Posterior cingulate gyrus (tissue), 11 donors: ENCODE results near the gene DENND1C.
A peak's percentile ranks its signal among the peaks of the same experiment; 100 is the strongest.
"Not testable (repeated sequence)": the region's sequence is repeated elsewhere in the genome, so short reads cannot be mapped to it uniquely, and the experiment has no call there.

ENCODE experiments used
- DNase-seq, 10 donors: peaks; one replicate each; pipeline versions ENCODE4 v3.0.0 to v3.0.0-alpha.2; 2020 to 2021; ENCODE audit warnings: mixed read lengths in 3 of 10
- intact Hi-C: fragments of 100-400 bp; cut with DNase I; formaldehyde crosslinking; loops from one replicate; pipeline ENCODE4 v1.15.1; 2023

Gene DENND1C

DNA sequence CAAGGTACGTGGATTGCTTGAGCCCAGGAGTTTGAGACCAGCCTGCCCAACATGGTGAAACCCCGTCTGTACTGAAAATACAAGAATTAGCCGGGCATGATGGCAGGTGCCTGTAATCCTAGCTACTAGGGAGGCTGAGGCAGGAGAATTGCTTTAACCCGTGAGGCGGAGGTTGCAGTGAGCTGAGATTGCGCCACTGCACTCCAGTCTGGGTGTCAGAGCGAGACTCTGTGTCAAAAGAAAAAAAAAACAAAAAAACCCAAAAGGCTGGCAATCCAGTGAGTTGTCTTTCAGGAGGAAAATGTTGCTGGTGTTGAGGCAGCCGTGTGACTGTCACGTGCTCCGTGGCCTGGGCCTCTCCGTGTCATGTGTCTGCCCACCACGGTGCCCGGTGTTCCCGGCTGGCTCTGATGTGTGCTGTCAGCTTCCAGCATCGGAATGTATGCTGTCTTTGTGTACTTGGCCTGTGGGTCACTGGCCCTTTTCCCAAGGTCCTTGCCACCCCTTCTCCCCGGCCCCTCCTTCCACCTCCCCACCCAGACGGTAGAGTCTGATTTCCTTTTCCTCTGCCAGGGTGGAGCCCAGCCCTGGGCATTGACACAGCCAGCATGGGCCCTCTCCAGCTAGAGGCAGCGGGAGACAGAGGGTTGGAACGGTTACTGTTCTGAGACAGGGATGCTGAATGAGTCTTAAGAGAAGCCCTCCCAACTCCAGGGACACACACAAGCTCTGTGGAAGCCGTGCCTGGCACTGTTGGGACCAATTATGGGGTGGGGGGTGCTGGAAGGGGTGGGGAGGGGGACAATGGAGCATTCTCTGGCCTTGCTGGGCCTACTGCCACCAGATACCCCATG is 27.8 kb upstream of the DENND1C start:
- peak; percentile 73 to 97 (median 91) for DNase-seq
- intact Hi-C loops: loop anchor here (10.0 kb wide), 1 partner anchor 145 kb away; the partner anchor contains the start of gene CLPP

DNA sequence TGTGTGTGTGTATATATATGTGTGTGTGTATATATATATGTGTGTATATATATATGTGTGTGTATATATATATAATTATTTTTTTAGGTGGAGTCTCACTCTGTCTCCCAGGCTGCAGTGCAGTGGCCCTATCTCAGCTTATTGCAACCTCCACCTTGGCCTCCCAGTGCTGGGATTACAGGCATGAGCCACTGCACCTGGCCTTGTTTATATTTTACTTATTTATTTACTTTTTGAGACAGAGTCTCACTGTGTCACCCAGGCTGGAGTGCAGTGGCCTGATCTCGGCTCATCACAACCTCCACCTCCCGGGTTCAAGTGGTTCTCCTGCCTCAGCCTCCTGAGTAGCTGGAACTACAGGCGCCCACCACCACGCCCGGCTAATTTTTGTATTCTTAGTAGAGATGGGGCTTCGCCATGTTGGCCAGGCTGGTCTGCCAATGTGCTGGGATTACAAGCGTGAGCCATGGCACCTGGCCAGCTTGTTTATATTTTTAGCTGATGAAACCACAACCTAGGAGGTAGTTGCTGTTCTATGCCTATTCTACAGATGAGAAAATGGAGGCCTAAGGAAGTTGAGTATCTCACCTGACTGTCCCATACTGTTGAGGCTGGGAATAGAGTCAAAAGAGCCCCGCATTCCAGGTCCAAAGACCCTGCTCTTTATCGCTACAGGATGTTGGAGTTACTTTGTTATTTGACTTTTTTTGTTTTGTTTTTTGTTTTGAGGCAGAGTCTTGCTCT is 26.6 kb upstream of the DENND1C start:
- DNase-seq: not testable (repeated sequence)
- intact Hi-C loops: loop anchor here (10.0 kb wide), 1 partner anchor 143 kb away; the partner anchor contains the start of gene CLPP

DNA sequence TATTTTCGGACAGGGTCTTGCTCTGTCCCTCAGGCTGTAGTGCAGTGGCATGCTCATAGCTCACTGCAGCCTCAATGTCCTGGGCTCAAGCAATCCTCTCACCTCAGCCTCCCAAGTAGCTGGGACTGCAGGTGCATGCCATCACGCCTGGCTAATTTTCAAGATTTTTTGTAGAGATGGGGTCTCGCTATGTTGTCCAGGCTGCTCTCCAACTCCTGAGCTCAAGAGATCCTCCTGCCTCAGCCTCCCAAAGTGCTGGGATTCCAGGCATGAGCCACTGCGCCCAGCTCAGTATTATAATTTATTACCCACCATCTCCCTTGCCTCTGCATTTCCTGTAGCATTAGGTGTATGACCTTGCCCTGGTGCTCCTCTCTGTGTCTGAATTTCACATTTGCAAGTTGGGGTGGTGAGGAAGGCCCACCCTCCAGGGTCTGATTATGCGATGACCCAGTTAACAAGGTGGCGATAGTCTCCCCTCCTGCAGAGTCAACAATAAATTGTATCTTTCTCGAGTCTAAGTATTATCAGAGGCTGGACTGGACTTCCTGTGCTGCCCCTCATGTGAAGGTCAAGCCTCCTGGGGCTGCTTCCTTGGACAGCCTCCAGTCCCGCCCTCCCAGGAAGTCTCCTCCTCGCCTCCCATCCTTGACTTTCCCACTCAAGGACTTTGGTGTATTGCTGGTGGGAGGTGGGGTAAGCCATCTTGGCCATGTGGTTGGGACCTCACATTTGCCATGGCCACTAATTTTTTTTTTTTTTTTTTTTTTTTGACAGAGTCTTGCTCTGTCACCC is 22.0 kb upstream of the DENND1C start:
- intact Hi-C loops: loop anchor here (10.0 kb wide), 1 partner anchor 139 kb away; the partner anchor contains the start of gene CLPP
- no peak for DNase-seq

DNA sequence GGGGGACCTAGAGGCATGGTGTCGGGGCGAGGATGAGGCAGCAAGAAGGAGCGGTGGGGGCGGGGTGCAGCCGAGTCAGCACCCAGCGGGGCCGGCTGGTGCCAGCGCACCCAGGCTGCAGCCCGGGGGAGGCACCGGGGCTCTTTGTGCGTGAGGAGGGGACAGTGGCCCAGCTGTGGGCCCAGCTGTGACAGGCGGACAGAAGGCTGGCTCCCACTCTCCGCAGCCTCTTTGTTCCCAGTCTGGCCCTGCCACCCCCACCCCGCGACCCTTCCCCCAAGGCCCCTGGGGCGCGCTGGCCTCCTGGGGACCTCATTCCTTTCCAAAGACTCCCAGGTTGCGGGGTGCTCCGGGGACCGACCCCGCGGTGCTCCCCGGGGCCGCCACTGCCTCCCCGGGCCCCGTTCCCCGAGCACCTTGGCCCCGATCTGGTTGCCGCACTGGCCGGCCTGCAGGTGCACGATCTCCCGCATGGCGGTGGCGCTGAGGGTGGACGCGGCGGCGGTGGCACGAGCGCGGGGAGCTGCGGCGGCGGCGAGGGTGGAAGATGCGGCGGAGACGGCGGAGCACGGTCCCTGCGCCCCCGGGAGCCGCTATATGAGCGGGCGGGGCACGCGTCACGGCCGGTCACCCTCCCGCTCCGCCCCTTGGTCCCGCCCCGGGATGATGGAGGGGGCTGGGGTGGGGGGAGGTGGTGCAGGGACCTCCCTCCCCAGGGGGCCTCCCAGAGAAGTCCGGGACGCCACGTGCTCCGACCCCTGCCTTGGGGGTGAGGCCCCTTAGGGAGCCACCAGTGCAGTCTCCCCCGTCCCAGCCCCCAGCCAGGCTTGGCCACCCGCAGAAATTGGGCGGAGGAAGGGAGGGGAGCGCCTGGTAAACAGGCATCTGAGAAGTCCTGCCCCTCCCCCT is 20.4 kb upstream of the DENND1C start, which contains the start of gene TUBB4A:
Gene TUBB4A, minus strand, starts transcription at position 570 of the 909 bp plus-strand sequence. Its CDS starts 97 bp downstream, at position 473.
- intact Hi-C loops: loop anchor here (10.0 kb wide), 1 partner anchor 137 kb away; the partner anchor contains the start of gene CLPP
- DNase-seq: peak; percentile 84 to 99 (median 90)

DNA sequence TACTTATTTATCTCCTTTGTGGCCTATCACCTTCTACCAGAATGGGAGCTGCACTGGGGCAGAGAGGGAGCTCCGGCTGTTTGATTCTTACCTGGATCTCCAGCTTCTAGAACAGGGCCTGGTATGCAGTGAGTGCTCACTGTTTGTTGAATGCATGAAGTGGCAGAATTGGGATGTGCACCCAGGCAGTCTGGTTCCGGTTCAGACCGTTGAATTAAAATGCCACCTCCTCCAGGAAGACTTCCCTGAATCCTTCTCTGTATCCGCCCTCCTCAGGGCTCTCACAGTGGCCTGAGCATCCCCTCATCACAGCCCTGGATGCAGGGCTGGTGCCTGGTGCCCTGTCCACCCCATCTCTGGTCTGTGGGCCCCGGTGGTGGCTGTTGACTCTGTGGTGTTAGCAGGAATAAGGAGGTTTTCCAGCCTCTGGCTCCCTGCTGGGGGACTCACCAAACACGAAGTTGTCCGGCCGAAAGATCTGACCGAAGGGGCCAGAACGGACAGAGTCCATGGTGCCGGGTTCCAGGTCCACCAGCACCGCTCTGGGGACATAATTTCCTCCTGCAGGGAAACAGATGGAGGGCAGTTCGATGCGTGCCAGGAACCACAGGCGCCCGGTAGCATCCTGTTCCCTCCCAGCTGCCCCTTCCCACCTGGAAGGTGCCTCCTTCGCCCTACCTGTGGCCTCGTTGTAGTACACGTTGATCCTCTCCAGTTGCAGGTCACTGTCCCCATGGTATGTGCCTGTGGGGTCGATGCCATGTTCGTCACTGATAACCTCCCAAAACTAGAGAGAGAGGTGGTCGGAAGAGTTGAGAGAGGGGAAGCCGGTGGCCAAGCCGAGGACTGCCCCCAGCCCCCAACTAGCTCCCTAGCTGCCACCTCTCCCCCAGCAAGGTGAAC is 19.5 kb upstream of the DENND1C start:
- no peak for DNase-seq
- intact Hi-C loops: loop anchor here (10.0 kb wide), 1 partner anchor 136 kb away; the partner anchor contains the start of gene CLPP

DNA sequence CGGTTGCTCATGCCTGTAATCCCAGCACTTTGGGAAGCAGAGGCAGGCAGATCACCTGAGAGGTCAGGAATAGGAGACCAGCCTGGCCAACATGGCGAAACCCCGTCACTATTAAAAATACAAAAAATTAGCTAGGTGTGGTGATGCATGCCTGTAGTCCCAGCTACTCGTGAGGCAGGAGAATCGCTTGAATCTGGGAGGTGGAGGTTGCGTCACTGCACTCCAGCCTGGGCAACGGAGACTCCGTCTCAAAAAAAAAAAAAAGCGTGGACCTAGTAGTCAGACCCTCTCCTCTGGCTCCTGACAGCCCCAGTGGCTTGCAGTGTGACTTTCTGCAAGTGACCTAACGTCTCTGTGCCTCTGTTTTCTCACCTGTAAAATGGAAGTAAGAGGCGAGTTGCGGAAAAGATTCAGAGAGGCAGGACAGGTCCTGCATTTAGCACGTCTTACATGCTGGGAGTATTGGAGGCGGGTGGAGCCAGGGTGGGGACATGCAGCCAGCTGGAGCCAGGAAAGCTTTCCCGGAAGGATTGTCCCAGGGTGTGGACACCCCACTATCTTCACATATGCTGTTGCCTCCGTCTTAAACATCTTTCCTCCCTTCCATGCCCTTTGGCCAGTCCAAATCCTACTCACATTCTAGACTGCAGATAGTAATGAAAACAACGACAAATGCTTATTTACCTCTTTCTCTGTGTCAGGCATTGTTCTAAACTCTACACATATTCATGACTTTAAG is 17.6 kb upstream of the DENND1C start:
- intact Hi-C loops: loop anchor here (10.0 kb wide), 1 partner anchor 84 kb away; no protein-coding TSS in a partner anchor
- peak in 1 of 10 donors; percentile 20 for DNase-seq

DNA sequence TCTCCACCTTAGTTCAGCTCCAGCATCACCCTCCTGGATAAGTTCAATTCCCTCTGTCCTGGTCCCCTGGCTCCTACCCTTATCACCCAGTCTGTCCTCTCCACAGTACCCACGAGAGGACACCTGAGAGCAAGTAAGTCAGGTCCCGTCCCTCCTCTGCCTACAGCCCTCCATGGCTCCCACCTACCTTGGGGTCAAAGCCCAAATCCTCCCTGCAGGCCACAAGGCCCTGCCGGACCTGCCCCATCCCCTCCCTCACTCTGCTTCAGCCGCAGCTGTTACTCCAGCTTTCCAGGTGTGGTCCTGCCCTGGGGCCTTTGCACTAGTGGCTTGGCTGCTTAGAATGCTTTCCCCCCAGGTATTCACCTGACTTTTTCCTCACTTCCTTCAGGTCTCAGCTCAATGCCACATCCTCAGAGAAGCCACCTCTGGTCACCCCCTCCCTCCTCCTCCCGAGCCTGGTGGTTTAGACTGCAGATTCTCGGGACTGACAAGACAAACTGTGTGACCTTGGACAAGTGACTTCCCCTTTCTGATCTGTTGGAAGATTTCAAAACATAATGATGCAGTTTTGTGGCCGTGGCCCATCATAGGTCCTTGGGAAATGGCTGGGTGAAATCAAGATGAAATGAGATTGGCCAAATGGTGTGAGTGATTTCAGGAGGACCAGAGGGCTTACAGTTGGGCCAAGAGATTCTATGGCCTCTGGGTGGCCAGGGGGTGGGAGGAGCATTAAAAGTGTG is 16.9 kb upstream of the DENND1C start:
- intact Hi-C loops: loop anchor here (10.0 kb wide), 1 partner anchor 84 kb away; no protein-coding TSS in a partner anchor
- no peak for DNase-seq

DNA sequence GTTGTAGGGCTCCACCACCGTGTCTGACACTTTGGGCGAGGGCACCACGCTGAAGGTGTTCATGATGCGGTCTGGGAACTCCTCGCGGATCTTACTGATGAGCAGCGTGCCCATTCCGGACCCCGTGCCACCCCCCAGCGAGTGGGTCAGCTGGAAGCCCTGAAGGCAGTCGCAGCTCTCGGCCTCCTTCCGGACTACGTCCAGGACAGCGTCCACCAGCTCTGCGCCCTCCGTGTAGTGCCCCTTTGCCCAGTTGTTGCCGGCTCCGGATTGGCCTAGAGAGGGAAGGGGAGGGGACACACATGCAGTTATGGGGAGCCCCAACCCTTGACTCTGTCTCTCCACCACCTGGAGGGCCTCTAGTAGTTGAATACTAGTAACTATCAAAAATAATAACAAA is 14.4 kb upstream of the DENND1C start:
- intact Hi-C loops: loop anchor here (10.0 kb wide), 1 partner anchor 81 kb away; no protein-coding TSS in a partner anchor
- DNase-seq: no peak

DNA sequence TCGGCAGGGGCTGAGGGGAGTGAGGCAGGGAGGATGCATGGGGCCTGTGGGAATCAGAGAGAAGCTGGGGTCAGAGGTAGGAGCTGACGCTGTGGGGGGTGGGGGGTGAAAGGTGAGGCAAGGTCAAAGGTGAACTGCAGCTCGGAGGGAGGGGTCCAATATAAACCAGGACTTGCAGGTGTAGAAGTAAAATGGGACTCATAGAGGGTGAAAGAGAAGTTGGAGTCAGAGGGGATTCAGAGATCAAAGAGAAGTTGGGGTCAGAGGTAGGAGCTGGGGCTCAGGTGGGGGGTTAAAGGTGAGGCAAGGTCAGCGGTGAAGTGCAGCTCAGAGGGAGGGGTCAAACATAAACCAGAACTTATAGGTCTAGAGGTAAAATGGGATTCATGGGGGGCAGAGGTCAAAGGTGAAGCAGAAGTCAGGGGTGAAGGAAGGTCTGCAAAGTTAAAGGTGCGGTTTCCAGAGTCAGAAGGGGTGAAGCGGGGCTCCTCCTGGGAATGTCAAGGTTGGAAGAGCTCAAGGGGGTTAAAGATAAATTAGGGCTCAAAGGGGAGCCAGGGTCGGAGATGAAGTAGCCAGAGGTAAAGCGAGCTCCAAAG is 12.9 kb upstream of the DENND1C start:
- DNase-seq: no peak

DNA sequence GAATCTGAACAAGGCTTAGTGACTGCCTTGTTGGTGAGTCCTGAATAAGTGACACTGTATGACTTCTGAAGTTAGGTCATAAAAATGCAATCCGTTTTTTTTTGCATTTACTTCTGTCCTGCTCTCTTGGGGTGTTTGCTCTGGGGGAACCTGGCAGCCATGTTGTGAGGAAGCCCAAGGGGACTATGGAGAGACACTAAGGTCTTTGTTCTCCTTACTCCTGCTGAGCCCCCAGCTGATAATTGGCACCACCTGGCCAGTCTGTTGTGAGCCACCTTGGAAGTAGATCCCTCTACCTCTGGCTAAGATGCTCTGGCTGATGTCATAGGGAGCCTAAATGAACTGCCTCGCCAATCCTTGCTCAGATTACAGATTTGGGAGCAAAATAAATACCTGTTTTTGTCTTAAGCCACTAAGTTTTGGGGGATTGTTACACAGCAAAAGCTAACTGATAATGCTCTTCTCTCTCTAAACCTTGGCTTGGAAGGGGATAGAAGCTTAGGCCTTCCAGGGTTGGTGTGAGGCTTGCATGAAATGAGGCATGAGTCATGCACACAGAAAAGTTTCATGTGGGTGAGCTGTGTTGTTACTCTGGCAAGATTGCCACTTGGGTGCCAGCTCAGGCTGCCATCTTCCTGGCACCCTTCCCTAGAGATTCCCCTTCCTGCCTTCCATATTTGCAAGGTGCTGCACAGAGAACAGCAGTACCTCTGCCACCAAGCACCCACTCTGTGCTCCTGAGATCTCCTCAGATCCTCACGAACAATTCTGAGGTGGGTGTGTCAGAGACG is 10.4 kb upstream of the DENND1C start:
- DNase-seq: peak in 5 of 10 donors; percentile 42 to 91 (median 44)

More for the DNA sequence above, 12.9 kb upstream of the DENND1C start:
- intact Hi-C loops: loop anchor here (10.0 kb wide), 1 partner anchor 80 kb away; no protein-coding TSS in a partner anchor

DNA sequence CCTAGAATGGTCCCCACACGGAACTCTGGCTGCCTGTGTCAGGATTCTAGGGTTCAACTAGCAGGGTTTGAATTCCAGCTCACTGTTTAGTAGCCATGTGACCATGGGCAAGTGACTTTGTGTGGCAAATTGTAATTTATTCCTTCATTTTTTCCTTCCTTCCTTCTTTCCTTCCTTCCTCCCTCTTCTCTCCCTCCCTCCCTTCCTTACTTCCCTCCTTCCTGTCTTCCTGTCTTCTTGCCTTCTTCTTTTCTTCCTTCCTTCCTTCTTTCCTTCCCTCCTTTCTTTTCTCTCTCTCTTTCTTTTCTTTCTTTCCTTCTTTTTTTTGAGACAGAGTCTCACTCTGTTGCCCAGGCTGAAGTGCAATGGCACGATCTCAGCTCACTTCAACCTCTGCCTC is 8.5 kb upstream of the DENND1C start:
- intact Hi-C loops: loop anchor here (10.0 kb wide), 1 partner anchor 75 kb away; no protein-coding TSS in a partner anchor
- DNase-seq: no peak

More for the DNA sequence above, 10.4 kb upstream of the DENND1C start:
- intact Hi-C loops: loop anchor here (10.0 kb wide), 1 partner anchor 77 kb away; no protein-coding TSS in a partner anchor

DNA sequence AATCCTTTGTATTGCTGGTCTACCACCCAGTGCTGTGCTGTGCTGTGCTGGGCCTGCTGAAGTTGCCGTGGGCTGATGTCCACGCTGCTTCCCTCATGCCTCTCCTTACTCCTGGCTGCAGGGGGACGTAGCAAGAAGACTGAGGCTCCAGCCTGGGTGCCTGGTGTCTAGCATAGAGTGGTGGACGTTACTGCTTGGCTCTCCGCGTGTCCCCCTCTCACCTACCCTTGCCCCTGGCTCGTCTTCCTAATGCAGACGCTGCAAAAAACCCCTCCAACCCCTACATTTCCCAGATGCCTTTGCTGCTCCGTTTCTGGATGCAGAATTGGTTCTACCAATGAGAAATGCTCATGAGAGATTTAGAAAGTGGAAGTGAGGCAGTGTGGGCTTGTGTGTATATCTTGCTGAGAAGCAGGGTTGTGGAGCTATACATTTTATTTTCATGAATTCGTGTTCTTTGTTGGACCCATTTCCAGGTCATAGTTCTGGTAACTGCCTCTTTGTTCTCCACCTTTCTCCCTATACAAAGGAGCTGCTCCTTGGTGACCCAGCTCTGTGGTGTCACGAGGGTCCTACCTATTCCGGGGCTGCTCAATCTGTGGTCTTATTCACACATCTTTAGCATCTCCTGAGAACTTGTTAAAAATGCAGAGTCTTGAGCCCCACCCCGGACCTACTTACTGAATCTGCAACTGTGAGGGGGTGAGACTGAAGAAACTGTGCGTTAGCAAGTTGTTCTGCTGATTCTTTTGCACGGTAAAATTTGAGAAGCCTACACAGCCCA is 7.9 kb upstream of the DENND1C start:
- peak in 1 of 10 donors; percentile 67 for DNase-seq
- intact Hi-C loops: loop anchor here (10.0 kb wide), 1 partner anchor 75 kb away; no protein-coding TSS in a partner anchor

DNA sequence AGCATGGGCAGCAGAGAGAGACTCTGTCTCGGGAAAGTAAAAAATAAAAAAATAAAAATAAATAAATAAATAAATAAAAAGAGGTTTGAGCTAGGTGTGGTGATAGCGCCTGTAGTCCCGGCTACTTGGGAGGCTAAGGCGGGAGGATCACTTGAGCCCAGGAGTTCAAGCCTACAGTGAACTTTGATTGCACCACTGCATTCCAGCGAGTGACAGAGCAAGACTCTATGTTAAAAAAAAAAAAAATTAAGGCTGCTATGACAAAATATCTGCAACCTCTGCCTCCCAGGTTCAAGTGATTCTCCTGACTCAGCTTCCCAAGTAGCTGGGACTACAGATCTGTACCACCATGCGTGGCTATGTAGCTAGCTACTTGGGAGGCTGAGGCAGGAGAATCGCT is 3.2 kb upstream of the DENND1C start:
- intact Hi-C loops: no loop called here
- no peak for DNase-seq

DNA sequence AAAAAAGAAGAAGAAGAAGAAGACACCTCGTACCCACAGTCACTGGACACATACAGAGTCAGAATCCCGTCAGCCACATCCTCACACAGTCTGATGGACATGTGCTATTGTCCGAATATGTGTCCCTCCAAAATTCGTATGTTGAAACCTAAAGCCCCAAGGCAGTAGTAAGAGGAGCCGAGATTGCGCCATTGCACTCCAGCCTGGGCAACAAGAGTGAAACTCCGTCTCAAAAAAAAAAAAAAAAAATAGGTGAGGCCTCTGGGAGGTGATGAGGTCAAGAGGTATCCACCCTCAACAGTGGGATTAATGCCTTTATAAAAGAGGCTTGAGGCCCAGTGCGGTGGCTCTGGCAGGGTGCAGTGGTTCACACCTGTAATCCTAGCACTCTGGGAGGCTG is 2.6 kb upstream of the DENND1C start:
- intact Hi-C loops: no loop called here
- DNase-seq: no peak
